NCI-H2029 (cell line): ENCODE data around the gene GNB5.
"Not testable (repeated sequence)": the region's sequence is repeated elsewhere in the genome, so short reads cannot be mapped to it uniquely, and the experiment has no call there.

Experiments used
- DNase-seq: peaks from one replicate; lab custom pipeline; 2025; lab: John Stamatoyannopoulos, UW

Gene GNB5

DNA sequence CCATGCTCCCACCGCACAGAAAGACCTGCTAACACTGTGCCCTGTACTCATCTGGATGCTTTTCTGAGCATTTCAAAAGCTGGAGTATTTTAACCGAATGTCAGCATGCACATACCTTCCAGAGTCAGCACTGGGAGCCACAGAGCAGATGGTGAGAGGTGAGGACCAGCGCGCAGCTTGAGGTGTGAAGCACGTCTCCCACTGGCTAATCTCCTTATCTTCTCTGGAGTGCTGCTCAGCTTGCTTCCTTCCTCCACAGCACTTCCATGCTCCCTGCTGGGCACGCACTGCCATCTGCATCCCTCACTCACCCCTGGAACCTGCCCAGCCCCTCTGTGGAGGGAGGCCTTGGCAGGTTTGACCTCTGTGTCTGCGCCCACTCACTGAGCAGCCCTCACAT is at the start of gene GNB5:
GNB5 (minus strand) TSS at position 186 of the 400 bp plus-strand sequence. CDS start 6,716 bp downstream, outside the sequence.
- no peak for DNase-seq

- no peak for DNase-seq
Observed at GRCh38 chr15:52240166-52240565, 49.0 kb upstream of the GNB5 start.

DNA sequence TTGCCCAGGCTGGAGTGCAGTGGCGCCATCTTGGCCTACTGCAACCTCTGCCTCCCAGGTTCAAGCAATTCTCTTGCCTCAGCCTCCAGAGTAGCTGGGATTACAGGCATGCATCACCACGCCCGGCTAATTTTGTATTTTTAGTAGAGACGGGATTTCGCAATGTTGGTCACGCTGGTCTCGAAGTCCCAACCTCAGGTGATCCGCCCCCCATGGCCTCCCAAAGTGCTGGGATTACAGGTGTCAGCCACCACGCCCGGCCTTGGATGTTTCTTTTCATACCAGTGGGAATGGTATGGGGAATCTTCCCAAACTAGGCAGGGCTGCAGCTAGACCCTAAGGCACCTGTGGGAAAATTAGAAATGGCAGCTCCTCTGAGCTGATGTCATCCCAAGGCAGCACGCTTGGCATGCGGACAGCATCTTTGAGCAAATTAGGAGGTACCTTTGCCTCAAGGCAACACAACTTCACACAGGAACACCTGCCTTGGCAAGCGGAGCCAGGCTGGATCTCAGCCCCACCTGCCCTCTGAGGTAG is 47.9 kb upstream of the GNB5 start:
- not testable (repeated sequence) for DNase-seq

DNA sequence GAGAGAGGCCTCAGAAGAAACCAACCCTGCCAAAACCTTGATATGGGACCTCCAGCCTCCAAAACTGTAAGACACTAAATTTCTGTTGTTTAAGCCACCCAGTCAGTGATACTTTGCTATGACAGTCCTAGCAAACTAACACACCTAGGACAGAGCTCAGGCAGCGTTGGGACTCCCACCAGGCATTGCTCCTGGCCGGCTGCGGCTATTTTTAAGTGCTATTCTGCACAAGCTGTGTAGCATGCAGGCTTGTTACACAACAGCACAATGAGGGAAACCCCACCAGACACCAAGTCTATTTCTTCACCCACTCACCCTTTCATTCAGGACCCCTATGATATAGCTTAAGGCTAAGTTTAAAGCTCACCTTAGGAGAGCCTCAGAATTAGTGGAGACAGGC is 47.0 kb upstream of the GNB5 start:
- DNase-seq, result no peak

DNA sequence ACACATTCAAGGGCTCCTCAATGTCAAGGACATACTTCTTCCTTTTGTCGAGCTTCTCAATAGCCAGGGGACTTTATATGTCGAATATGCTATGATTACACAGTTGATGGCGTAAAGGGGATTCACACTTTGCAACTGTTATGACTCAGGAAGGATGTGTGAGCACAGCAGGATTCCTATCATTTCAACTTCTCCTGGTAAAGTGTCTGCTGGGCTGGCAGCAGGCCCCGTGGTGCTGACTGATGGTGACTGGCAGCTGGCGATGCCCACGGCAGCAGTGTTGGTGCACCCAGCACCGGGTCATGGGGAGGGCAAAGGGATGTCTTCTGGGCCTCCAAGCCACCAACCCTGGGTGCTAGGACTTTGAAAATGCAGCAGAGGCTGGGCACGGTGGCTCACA is 44.8 kb upstream of the GNB5 start:
- DNase-seq, result no peak

DNA sequence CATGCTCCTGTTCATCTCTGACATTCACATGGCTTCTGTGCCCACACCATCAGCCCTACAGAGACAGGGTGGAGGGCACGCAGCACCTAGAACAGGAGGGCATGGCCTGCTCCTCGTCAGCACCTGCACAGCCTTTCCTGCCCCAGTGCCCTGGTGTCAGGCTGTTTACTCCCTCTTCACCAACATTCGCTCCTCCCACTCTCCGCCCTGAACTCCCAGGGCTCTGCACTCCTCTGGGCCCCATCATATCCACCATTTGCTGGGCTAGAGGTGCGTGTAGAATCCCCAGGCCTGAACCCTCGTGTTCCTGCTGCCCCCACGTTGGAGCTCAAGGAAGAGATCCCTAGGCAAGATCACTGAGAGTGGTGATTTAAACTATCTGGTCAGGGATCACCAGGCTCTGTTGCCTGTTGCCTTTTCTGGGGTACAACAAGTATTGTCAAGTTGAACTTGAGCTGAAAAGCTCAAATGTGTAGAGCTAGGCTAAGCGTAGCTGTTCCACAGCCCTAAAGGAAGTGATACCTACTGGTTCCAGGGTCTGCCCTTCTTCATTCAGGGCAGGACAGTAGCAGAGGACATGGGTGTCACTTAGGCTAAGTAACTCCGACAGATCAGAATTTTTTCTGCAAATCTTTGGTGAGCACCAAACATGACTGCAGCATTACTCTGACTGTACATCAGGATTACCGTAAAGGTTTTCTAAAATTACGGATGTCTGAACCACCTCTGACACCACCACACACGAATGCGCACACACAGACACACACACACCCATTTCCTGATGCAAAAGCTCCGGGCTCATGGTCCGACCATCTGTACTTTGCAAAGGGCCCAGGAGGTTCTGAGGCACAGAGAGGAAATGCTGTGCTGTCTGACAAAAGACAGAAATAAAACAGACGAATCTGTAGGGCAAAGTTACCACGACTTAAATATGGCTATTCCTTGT is 43.7 kb upstream of the GNB5 start:
- DNase-seq, result no peak

GRCh38 chr15:52233405-52233804 is 42.2 kb upstream of the GNB5 start:
- DNase-seq, result no peak

DNA sequence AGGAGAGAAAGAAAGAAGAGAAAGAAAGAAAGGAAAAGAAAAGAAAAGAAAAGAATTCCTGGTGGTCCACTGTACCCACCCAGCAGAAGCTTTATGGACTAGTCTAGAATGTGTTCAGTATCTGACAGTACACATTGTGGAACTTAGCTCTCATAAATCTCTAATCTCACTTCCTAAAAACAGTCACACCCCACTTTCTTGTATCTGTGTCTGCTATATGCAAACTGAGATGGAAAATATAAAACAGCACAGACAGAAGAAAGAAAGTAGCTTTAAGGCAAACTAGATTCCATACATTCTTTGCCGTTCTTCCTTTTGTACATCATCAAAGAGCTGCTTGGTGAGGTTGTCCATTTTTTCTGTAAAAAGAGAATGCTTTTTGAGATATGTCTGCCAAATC is 41.1 kb upstream of the GNB5 start:
- no peak for DNase-seq

DNA sequence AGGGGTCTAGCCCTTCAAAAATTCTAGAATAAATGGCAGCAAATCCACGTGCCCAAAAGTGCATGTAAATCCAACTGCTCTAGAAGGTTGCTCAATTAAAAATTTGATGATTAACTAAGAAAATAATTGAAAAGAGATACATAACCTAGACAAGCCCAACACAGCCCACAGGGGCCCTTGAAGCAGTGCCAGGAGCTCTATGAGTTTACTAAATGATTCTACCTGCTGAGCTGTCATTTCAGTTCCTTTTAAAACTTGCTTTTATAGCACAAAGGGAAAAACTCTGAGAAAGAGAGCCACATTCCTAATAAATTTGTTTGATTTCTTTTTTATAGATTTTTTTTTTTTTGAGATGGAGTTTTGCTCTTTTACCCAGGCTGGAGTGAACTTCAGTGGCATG is 38.9 kb upstream of the GNB5 start:
- DNase-seq, result no peak

- no peak for DNase-seq
Observed at GRCh38 chr15:52228921-52229320, 37.7 kb upstream of the GNB5 start.

DNA sequence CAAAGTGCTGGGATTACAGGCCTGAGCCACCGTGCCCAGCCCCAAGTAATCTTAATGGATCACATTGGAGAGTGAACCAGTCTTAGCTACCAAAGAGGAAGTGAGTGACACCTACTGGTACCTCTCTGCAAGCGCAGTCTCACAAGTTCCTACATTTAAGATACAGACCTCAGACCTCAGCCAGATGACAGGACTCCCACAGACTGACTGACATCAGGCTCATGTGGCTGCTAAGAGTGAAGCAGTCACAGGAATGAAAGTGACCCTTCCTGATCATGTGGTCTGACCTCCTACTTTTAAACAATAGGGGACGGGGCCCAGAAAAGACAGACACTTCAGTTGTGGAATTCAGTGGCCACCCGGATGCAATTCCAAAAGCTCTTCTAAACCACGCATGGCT is 36.3 kb upstream of the GNB5 start:
- DNase-seq, result peak; percentile 25

DNA sequence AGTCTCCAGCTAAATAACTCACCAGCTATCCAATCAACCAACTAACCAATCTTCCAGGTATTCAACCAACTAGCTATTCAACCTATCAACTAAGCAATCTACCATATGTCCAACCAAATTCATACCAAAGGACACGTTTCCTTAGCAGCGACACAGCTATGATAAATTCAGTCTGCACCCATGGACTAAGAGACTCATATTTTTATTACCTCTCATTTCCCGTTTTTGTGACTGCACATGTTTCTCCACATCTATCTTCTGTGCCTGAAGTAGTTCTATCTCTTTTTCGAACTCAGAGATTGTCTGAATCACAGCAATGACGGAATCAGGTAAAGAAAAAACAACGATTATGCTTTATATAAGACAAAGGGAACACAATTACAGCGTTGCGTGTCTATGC is 34.0 kb upstream of the GNB5 start:
- no peak for DNase-seq

DNA sequence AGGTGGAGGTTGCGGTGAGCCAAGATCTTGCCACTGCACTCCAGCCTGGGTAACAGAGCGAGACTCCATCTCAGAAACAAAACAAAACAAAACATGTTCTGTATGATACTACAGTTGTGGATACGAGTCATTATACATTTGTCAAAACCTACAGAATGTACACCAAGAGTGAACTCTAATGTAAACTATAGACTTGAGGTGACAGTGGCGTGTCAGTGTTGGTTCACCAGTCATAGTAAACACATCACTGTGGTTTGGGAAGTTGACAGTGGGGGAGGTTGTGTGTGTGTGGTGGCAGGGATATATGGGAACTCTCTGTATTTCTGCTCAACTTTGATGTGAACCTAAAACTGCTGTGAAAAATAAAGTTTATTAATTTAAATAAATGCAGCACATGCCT is 33.0 kb upstream of the GNB5 start:
- DNase-seq, result no peak

- DNase-seq, result no peak
Observed at GRCh38 chr15:52221730-52222129, 30.5 kb upstream of the GNB5 start.

- DNase-seq, result no peak
Observed at GRCh38 chr15:52220937-52221660, 29.9 kb upstream of the GNB5 start.

DNA sequence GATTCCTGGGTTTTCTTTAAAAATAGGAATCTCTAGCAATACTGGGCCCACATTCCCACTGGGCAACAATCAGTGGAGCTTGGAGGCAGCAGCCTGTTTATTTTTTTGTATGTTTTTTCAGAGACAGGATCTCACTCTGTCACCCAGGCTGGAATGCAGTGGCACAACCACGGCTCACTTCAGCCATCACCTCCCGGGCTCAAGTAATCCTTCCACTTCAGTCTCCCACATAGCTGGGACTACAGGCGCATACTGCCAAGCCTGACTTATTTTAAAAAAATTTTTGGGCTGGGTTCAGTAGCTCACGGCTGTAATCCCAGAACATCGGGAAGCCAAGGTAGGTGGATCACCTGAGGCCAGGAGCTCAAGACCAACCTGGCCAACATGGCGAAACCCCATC is 29.1 kb upstream of the GNB5 start:
- no peak for DNase-seq

DNA sequence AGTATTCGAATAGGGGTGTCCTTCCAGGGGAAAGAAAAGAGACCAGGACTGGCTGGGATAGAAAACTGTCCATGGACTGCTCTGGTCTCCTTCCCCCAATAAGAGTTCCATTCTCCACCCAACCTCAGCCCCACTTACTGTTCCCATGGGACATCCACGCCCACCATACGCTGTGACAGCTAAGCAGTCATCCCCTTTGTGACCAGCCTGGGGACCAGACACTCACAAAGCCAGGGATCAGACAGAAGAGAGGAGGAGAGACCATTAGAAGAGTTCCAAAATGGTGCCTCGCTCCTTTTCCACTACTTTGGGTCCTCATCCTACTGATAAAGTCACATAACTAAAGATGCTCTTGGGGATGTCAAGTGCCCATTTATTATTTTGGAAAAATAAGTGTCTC is 27.6 kb upstream of the GNB5 start:
- no peak for DNase-seq

GRCh38 chr15:52218371-52218770 is 27.2 kb upstream of the GNB5 start:
- DNase-seq, result no peak

GRCh38 chr15:52217186-52217585 is 26.0 kb upstream of the GNB5 start:
- DNase-seq, result no peak

DNA sequence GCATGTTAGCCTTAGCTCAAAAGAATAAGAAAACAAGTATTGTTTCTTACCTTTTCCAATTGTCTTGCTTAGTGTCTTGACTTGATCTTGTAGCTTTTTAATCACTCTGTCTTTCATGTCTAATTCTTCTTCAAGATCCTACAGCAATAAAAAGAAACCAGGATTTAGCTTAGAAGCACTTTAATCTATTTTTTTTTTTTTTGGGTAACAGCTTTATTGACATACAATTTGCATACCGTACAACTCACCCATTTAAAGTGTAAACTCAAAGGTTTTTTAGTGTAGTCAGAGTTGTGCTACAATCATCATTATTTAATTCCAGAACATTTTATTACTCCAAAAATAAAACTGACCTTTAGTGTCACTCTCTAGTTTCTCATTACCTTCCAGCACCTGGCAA is 23.4 kb upstream of the GNB5 start:
- no peak for DNase-seq

DNA sequence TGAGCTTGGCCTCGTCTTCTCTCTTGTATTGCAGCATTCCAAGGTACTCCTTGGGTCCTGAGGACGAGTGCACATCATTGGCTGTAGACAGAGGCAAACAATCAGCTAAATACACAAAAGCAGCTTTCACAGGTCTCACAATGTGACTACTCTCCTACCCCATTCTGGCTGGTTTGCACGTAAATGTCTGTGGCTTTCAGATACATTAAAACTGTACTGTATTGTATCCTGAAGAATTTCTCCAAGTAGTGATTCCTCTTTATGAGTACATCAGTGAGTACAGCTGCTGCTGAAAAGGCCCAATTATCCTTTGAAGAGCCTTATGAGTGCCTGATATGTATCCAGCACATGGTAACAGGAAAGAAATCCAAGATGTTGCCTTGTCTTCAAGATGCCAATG is 22.0 kb upstream of the GNB5 start:
- no peak for DNase-seq

DNA sequence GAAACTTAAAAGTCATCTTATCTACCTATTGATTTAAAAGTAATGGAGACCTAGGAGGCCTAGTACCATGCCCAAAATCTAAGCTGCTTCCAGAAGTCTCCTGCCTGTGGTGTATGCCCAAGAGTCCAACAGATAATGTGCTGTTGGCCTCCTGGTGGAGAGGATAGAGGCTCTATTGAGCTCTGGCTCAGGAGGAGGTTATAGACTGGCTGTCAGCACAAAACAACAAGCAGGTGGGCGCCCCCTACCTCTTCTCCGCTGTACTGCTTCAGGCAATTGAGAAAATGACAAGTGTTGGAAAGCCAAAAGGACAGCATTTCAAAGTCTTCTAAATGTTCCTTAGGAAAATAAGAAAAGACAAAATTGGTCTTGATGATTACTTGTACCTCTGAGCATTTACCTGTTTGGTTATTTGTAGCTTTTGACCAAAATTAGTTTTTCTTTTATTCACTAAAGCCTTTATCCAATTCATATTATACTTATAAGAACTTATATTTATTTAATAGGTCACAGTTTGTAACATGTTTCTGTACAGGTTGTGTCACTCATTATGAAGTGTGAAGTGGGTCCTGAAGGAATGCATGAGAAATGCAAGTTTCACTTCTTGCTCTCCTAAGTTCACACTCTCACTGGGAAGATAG is 17.2 kb upstream of the GNB5 start:
- DNase-seq, result no peak

GRCh38 chr15:52207191-52207590 is 16.0 kb upstream of the GNB5 start:
- DNase-seq, result no peak
